ENCODE data around the gene MAFF. TPM values are rescaled to one million over a fixed set of nuclear protein-coding genes. Genes with fewer than 3 reads are reported as not detected.

MAFF gene
- total RNA-seq, 3 donors from 2014 or later (not counting 1 experiment from before 2014, with no cell fraction given) = 168 to 215 (median 187) TPM

DNA sequence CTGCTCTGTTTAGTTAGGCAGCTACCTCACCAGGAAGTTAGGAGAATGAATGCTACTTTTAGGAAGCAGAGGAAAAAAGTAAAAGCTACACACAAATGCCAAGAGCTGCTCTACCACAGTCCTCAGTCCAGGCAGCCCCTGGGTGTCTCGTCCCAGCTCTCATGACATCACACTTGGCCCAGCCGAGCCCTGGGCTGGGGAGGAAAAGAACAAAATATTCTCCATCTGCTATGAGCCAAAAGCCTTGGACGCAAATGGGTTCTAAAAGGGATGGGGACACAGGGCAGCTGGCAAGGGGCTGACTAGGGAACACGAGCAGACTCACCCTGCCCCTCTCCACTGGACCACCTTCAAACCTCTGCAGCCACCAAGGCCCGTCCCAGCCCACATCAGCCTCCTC lies 44.9 kb downstream of the MAFF start:
- DNase-seq = no peak
- Mint-ChIP-seq H3K4me1 (peaks cover 23 to 35% of the 10 kb centered on the region in 2 donors), H3K9me3 (no peaks in the 10 kb centered on the region), H3K27ac (no peak overlapping the region), H3K27me3 (ENCODE audit: low read depth in 2 of 2) (no peaks in the 10 kb centered on the region), H3K36me3 (peaks cover 6% of the 10 kb centered on the region), H3K4me3 (no peak overlapping the region)
- Histone ChIP-seq H3K4me3 (ENCODE audit: low read length) (no peak overlapping the region), H3K27me3 (ENCODE audit: control insufficient read depth, insufficient read depth, low read length) (no peaks in the 10 kb centered on the region), H3K4me1 (ENCODE audit: control insufficient read depth, insufficient read depth, low read length) (peaks cover 12% of the 10 kb centered on the region), H3K9me3 (ENCODE audit: control insufficient read depth, insufficient read depth, low read length) (peaks cover 6% of the 10 kb centered on the region), H3K27ac (ENCODE audit: low read length) (no peak overlapping the region), H3K36me3 (ENCODE audit: control insufficient read depth, insufficient read depth, low read length) (peaks cover 34% of the 10 kb centered on the region)
- TF ChIP-seq, protein P1, sequence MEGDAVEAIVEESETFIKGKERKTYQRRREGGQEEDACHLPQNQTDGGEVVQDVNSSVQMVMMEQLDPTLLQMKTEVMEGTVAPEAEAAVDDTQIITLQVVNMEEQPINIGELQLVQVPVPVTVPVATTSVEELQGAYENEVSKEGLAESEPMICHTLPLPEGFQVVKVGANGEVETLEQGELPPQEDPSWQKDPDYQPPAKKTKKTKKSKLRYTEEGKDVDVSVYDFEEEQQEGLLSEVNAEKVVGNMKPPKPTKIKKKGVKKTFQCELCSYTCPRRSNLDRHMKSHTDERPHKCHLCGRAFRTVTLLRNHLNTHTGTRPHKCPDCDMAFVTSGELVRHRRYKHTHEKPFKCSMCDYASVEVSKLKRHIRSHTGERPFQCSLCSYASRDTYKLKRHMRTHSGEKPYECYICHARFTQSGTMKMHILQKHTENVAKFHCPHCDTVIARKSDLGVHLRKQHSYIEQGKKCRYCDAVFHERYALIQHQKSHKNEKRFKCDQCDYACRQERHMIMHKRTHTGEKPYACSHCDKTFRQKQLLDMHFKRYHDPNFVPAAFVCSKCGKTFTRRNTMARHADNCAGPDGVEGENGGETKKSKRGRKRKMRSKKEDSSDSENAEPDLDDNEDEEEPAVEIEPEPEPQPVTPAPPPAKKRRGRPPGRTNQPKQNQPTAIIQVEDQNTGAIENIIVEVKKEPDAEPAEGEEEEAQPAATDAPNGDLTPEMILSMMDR (IDR thresholded peaks at IDR 0.05) = no peak
- 94% methylated on average over 5 of the region's 5 CpGs for WGBS (ENCODE audit: insufficient coverage)
- ATAC-seq = no peak
- intact Hi-C loops (cut with micrococcal nuclease) = no loop called here

GRCh38 chr22:38247713-38248112 lies 45.9 kb downstream of the MAFF start:
- H3K36me3 Mint-ChIP-seq = peaks cover 6% of the 10 kb centered on the region
- DNase-seq = no peak
- intact Hi-C loops (cut with micrococcal nuclease) = no loop called here
- H3K27me3 Mint-ChIP-seq (ENCODE audit: low read depth in 2 of 2) = no peaks in the 10 kb centered on the region
- H3K36me3 ChIP-seq (ENCODE audit: control insufficient read depth, insufficient read depth, low read length) = peaks cover 34% of the 10 kb centered on the region
- H3K27ac Mint-ChIP-seq = no peak overlapping the region
- H3K9me3 ChIP-seq (ENCODE audit: control insufficient read depth, insufficient read depth, low read length) = peaks cover 6% of the 10 kb centered on the region
- 98% methylated on average over 12 of the region's 12 CpGs for WGBS (ENCODE audit: insufficient coverage)
- H3K4me1 ChIP-seq (ENCODE audit: control insufficient read depth, insufficient read depth, low read length) = peaks cover 12% of the 10 kb centered on the region
- no peak overlapping the region for H3K27ac ChIP-seq (ENCODE audit: low read length)
- no peaks in the 10 kb centered on the region for H3K27me3 ChIP-seq (ENCODE audit: control insufficient read depth, insufficient read depth, low read length)
- ATAC-seq = no peak
- no peak overlapping the region for H3K4me3 ChIP-seq (ENCODE audit: low read length)
- H3K4me3 Mint-ChIP-seq = no peak overlapping the region
- H3K9me3 Mint-ChIP-seq = no peaks in the 10 kb centered on the region
- H3K4me1 Mint-ChIP-seq = peaks cover 23 to 35% of the 10 kb centered on the region in 2 donors
- TF ChIP-seq, protein P1 (IDR thresholded peaks at IDR 0.05) = no peak

DNA sequence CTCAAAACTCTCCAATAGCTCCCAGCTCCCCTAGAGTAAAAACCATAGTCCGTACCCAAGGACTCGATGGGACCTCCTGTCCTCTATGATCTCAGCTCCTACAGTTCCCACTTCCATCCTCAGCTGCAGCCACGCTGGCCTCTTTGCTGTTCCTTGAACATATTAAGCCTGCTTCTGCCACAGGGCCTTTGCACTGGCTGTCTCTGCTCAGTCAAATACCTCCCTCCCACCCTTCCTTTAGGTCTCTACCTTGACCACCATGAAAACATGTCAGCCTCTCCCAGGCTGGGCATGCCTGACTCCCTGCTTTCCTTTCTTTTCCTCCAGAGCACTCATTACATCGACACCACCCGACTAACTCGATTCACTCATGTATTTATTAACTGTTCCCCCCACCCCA lies 46.5 kb downstream of the MAFF start:
- peaks cover 23 to 34% of the 10 kb centered on the region in 2 donors for H3K4me1 Mint-ChIP-seq
- no peaks in the 10 kb centered on the region for H3K27me3 ChIP-seq (ENCODE audit: control insufficient read depth, insufficient read depth, low read length)
- no peaks in the 10 kb centered on the region for H3K9me3 Mint-ChIP-seq
- ATAC-seq (no peak), DNase-seq (no peak)
- peaks cover 6% of the 10 kb centered on the region for H3K36me3 Mint-ChIP-seq
- H3K4me3 ChIP-seq (ENCODE audit: low read length) = no peak overlapping the region
- H3K4me3 Mint-ChIP-seq = no peak overlapping the region
- WGBS (ENCODE audit: insufficient coverage) = 95% methylated on average over 6 of the region's 6 CpGs
- H3K4me1 ChIP-seq (ENCODE audit: control insufficient read depth, insufficient read depth, low read length) = peaks cover 12% of the 10 kb centered on the region
- TF ChIP-seq, protein P1 (IDR thresholded peaks at IDR 0.05) = no peak
- intact Hi-C loops (cut with micrococcal nuclease) = no loop called here
- H3K9me3 ChIP-seq (ENCODE audit: control insufficient read depth, insufficient read depth, low read length) = peaks cover 6% of the 10 kb centered on the region
- H3K27ac ChIP-seq (ENCODE audit: low read length) = no peak overlapping the region
- peaks cover 33% of the 10 kb centered on the region for H3K36me3 ChIP-seq (ENCODE audit: control insufficient read depth, insufficient read depth, low read length)
- no peaks in the 10 kb centered on the region for H3K27me3 Mint-ChIP-seq (ENCODE audit: low read depth in 2 of 2)
- no peak overlapping the region for H3K27ac Mint-ChIP-seq

DNA sequence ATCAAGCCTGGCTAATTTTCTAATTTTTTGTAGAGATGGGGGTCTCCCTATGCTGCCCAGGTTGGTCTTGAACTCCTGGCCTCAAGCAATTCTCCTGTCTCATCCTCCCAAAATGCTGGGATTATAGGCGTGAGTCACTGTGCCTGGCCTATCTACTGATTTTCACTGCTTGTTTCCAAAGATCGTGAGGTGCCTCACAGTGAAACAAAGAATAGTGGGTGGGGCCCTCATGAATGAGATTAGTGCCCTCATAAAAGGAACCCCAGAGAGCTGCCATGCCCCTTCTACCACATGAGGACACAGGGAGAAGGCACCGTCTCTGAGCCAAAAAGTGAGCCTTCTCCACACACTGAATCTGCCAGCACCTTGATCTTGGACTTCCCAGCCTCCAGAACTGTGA lies 47.5 kb downstream of the MAFF start:
- intact Hi-C loops (cut with micrococcal nuclease) = no loop called here
- Mint-ChIP-seq H3K9me3 (no peaks in the 10 kb centered on the region), H3K27me3 (ENCODE audit: low read depth in 2 of 2) (no peaks in the 10 kb centered on the region), H3K27ac (peak overlapping the region in 1 of 2 donors; percentile 36), H3K4me3 (no peak overlapping the region), H3K4me1 (peaks cover 23 to 29% of the 10 kb centered on the region in 2 donors), H3K36me3 (peaks cover 6% of the 10 kb centered on the region)
- TF ChIP-seq, protein P1 (IDR thresholded peaks at IDR 0.05) = no peak
- ATAC-seq (no peak), DNase-seq (no peak)
- Histone ChIP-seq H3K9me3 (ENCODE audit: control insufficient read depth, insufficient read depth, low read length) (peaks cover 6% of the 10 kb centered on the region), H3K4me1 (ENCODE audit: control insufficient read depth, insufficient read depth, low read length) (peaks cover 12% of the 10 kb centered on the region), H3K36me3 (ENCODE audit: control insufficient read depth, insufficient read depth, low read length) (peaks cover 25% of the 10 kb centered on the region), H3K27me3 (ENCODE audit: control insufficient read depth, insufficient read depth, low read length) (no peaks in the 10 kb centered on the region), H3K4me3 (ENCODE audit: low read length) (no peak overlapping the region), H3K27ac (ENCODE audit: low read length) (no peak overlapping the region)
- WGBS (ENCODE audit: insufficient coverage) = 98% methylated on average over 3 of the region's 3 CpGs

Data from natural killer cell (primary cell).